Stimulated activated CD4-positive, alpha-beta T cell treated with anti-CD3 and anti-CD28 coated beads, Interleukin-1b, Interleukin-23, amount 100 ng/mL, for 24 hours (primary cell): Measurements from ENCODE around the gene RNASE13.
"Not testable (repeated sequence)": the region's sequence is repeated elsewhere in the genome, so short reads cannot be mapped to it uniquely, and the experiment has no call there.

ENCODE experiments used
- DNase-seq, 4 experiments: peaks; one replicate each; pipeline ENCODE4 v3.0.0-alpha.2; 2020; ENCODE audit warnings: low read depth in 4 of 4, low spot score in 1 of 4

The RNASE13 gene

GRCh38 chr14:20989787-20990600 lies 44.6 kb downstream of the RNASE13 start, which contains the start of gene METTL17:
Gene METTL17, plus strand, starts transcription at chr14:20989980. Its CDS starts 23 bp downstream, at chr14:20990003.
- DNase-seq = peak; percentile 67 to 82 (median 78)

DNA sequence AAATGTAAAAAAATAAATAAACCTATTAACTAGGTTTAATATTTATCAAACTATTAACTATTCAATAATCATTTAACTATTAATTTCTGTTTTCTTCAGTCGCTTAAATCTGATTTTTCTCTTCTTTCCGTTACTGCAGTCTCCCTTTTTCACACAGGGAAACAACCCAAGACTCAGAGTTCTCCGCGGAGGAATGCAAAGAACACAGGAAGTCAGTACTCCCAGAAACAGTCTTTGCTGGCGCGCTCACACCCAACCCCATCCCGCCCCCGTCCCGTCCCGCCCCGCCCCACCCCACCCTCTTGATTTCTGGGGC lies 45.2 kb downstream of the RNASE13 start:
- DNase-seq = no peak

DNA sequence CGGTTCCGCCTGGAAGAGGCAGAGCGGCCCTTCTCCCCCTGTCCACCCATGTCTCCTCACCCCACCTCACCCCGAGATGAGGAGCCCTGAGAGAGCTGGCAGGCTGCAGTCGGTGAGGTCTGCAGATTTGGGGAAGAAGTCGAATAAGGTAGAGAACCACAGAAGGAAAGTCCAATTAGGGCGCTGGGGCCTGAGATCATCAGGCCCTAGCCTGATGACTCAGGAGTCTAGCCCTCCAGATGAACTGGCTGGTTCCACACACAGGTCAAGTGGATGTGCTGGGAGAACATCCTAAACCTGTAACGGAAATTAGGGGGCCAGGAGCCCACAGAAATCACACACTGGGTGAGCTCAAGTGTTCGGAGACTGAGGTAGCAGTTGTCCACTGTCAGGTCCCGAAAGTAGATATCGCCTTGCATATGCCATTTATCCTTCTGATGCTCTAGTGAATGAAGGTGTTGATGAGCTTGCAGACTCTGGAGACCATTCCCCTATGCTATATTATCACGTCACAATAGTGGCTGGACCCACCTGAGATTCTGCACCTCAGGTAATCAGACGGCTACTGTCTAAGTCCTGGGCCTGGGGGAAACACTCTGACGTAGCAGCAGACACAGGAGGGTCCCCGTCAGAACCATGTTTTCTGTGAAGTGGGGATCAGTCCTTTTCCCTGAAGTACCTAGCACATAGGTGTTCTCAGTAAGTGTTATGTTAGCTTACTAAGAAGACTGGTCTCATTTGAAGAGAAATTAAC lies 45.7 kb downstream of the RNASE13 start:
- no peak for DNase-seq

DNA sequence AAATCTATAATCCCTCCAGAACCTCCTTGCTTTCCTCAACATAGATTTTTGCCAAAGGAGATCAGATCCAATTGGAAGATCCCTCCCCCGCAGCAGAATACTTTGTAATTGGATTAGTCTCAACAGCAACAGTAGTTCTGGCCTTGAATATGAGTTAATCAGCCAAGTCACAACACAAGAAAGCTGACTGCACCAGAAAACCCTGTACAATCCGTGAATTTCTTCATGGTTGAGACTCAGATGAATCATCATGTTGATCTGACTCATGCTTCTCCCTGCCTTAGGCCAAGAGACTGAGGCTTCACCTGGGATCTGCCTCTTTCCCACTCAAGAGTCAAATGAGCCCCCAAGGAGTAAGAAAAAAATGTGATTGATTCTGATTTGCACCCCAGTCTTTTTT lies 47.8 kb downstream of the RNASE13 start:
- DNase-seq = no peak

DNA sequence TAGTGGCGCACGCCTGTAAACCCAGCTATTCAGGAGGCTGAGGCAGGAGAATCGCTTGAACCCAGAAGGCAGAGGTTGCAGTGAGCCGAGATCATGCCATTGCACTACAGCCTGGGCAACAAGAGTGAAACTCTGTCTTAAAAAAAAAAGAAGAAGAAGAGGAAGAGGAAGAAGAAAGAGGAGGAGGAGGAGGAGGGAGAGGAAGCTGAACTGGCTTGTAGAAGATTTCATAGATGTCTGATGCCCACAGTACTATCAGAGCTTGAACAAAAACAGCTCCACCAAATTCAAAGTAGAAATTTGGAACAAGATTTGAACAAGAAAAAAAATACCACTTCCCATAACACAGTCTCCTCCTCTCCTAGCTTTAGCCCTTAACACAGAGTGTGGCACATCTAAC lies 49.0 kb downstream of the RNASE13 start:
- DNase-seq = not testable (repeated sequence)
